Kidney (tissue), 14 donors: ENCODE data around the gene HBB. TPM values are rescaled to one million over a fixed set of nuclear protein-coding genes. Genes with fewer than 3 reads are reported as not detected.

Source experiments
- DNase-seq, 5 donors: peaks; one replicate each; pipeline ENCODE4 v3.0.0-alpha.2; 2013 to 2020
- FAIRE-seq: peaks from 2 replicates; lab custom pipeline; 2012; peaks lifted over from hg19 to GRCh38; lab: Jason Lieb, UNC
- H3K27ac ChIP-seq, 2 donors: one replicate each; pipeline ENCODE4 v1.7.0; 2013; ENCODE audit warnings: low read depth in 2 of 2, low read length in 2 of 2, inconsistent platforms in 1 of 2
- H3K27me3 ChIP-seq: one replicate; pipeline ENCODE4 v1.7.1; 2013; ENCODE audit warnings: low read length, inconsistent platforms; ENCODE audit not compliant: control insufficient read depth, insufficient read depth
- H3K36me3 ChIP-seq, 3 donors: one replicate each; pipeline versions ENCODE4 v1.7.0 to v1.7.1; 2013; ENCODE audit warnings: low read length in 3 of 3, control low read depth in 1 of 3, inconsistent platforms in 1 of 3; ENCODE audit not compliant: insufficient read depth in 3 of 3, control insufficient read depth in 2 of 3
- H3K4me1 ChIP-seq, 3 donors: one replicate each; pipeline versions ENCODE4 v1.7.0 to v1.7.1; 2013; ENCODE audit warnings: low read length in 3 of 3, inconsistent platforms in 1 of 3, low read depth in 1 of 3; ENCODE audit not compliant: control insufficient read depth in 2 of 3, insufficient read depth in 2 of 3
- H3K4me3 ChIP-seq, 3 donors: one replicate each; pipeline versions ENCODE4 v1.7.0 to v1.8.1; 2013; ENCODE audit warnings: low read length in 3 of 3, control low read depth in 1 of 3, inconsistent platforms in 1 of 3
- H3K9ac ChIP-seq, 3 donors: one replicate each; pipeline versions ENCODE4 v1.7.0 to v1.7.1; 2013; ENCODE audit warnings: low read length in 3 of 3, control low read depth in 1 of 3, inconsistent platforms in 1 of 3
- H3K9me3 ChIP-seq, 3 donors: one replicate each; pipeline versions ENCODE4 v1.7.0 to v1.7.1; 2013; ENCODE audit warnings: low read length in 3 of 3, control low read depth in 1 of 3, inconsistent platforms in 1 of 3; ENCODE audit not compliant: control insufficient read depth in 2 of 3, insufficient read depth in 1 of 3
- intact Hi-C: fragments of 100-400 bp; cut with DNase I; formaldehyde crosslinking; loops from one replicate; pipeline ENCODE4 v1.11.1; 2022
- polyA plus RNA-seq: library from polyadenylated mRNA; stranded (reverse); fragments of 350-450 nt; fragmentation: Illumina TruSeq; extraction: RNeasy Lipid Tissue Mini Kit (QIAGEN cat#74804); gene quantifications from one replicate; pipeline ENCODE4 v1.2.3, GENCODE V29; 2014; ENCODE audit warnings: low read depth, low replicate concordance; ENCODE audit not compliant: insufficient read depth
- total RNA-seq: library from RNA; stranded (reverse); fragmentation: NEBNext Ultra II Directional; extraction: Animal tissue kit (Norgen Biotek cat#: 25700); gene quantifications from one replicate; pipeline ENCODE4 v1.2.1, GENCODE V29; 2021
- TF ChIP-seq, protein P1 (sequence below): IDR thresholded peaks from 3 replicates; pipeline ENCODE4 v1.5.1; 2012; ENCODE audit warnings: mild to moderate bottlenecking, moderate library complexity, borderline replicate concordance; ENCODE audit not compliant: insufficient read depth; ENCODE audit errors: extremely low read depth
- donor health status: control.
- donor health status: control.
- donor health status: control.
- donor health status: control.
- donor health status: control.
- donor health status: DM: yes; HTN: yes; CAD: no.
- donor health status: Normal renal cell carcinoma (clear cell type).

The HBB gene
- total and polyA plus RNA-seq, 2 donors from 2014 or later = 10.9 to 59.9 TPM

DNA sequence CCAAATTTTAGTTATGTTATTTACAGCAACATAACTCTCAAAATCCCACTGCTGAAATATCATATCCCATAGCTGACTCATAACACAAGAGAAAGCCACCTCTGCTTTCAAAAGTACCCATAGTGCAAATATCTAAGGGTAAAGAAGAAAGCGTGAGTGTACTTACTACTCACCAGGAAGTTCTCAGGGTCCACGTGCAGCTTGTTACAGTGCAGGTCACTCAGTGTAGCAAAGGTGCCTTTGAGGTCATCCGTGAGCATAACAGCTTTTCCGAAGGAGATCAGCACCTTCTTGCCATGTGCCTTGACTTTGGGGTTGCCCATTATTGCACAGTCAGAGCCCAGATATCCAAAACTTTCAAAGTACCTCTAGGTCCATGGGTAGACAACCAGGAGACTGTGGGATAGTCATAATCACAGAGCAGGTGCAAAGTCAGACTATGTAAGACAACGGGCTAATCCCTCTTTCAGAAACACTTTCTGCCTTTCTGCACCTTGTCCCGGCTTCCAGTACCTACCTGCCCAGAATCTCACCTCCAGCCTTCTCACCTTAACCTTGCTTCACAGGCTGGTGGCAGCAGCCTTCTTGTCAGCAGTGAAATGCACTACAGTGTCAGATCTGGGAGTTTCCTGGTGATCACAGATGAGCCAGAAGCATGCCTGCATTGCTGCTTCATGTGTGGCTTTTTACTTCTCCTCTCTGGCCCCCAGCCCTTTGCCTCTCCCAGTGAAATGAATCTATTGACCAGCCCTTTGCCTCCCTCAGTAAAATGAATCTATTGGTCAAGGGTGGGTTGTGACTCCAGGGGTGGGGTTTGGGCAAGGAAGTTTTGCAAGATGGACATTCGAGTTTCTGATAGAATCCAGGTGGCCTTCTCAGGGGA is 16.3 kb upstream of the HBB start:
- TF ChIP-seq, protein P1, sequence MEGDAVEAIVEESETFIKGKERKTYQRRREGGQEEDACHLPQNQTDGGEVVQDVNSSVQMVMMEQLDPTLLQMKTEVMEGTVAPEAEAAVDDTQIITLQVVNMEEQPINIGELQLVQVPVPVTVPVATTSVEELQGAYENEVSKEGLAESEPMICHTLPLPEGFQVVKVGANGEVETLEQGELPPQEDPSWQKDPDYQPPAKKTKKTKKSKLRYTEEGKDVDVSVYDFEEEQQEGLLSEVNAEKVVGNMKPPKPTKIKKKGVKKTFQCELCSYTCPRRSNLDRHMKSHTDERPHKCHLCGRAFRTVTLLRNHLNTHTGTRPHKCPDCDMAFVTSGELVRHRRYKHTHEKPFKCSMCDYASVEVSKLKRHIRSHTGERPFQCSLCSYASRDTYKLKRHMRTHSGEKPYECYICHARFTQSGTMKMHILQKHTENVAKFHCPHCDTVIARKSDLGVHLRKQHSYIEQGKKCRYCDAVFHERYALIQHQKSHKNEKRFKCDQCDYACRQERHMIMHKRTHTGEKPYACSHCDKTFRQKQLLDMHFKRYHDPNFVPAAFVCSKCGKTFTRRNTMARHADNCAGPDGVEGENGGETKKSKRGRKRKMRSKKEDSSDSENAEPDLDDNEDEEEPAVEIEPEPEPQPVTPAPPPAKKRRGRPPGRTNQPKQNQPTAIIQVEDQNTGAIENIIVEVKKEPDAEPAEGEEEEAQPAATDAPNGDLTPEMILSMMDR = no peak
- no peaks in the 10 kb centered on the region for H3K27me3 ChIP-seq
- H3K9me3 ChIP-seq = no peaks in the 10 kb centered on the region
- H3K36me3 ChIP-seq = no peaks in the 10 kb centered on the region
- H3K27ac ChIP-seq = no peak overlapping the region
- FAIRE-seq (no peak), DNase-seq (no peak)
- H3K9ac ChIP-seq = no peak overlapping the region
- no peak overlapping the region for H3K4me3 ChIP-seq
- no peaks in the 10 kb centered on the region for H3K4me1 ChIP-seq
- intact Hi-C loops = no loop called here

DNA sequence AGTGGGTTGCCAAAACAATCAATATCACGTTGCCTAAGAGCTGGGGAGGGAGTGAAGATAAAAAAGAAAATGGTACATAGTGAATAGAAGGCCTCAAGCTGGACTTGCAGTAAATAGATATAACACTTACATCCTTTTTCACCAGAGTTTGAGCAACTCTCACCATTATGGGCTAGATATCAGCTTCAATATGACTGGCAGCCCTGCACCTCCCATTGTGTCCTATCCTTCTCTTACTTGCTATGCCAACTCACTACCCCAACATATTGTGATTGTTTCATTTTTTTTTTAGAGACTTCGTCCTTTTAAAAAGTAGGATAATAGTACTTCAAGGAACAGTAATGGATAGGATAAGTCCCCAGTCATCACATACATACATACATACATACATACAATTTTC is 15.3 kb upstream of the HBB start:
- no peaks in the 10 kb centered on the region for H3K27me3 ChIP-seq
- no peak overlapping the region for H3K9ac ChIP-seq
- intact Hi-C loops = no loop called here
- TF ChIP-seq, protein P1 = no peak
- H3K4me1 ChIP-seq = no peaks in the 10 kb centered on the region
- DNase-seq (no peak), FAIRE-seq (no peak)
- no peak overlapping the region for H3K4me3 ChIP-seq
- H3K9me3 ChIP-seq = no peaks in the 10 kb centered on the region
- H3K27ac ChIP-seq = no peak overlapping the region
- no peaks in the 10 kb centered on the region for H3K36me3 ChIP-seq

DNA sequence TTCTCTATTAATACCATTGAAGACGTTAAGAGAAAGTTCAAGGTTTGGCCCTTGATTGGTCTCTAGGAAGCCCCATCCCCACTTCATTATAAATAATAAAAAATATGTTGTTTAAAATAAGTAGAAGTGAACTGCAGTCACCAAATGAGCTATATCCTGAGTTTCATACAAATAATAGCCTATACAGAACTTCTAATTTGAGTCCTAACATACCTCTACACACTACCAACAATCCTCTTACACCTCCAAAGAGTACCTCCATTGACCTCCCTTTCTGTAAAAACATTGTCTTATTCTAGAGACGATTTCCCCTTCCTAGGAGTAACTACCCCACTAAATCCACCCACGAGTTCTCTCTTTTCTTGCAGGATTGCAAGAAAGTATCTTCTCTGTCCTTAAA is 14.6 kb upstream of the HBB start:
- no peak overlapping the region for H3K27ac ChIP-seq

More for the DNA sequence above, 14.6 kb upstream of the HBB start:
- no peaks in the 10 kb centered on the region for H3K27me3 ChIP-seq
- no peaks in the 10 kb centered on the region for H3K9me3 ChIP-seq
- H3K9ac ChIP-seq = no peak overlapping the region
- H3K4me1 ChIP-seq = no peaks in the 10 kb centered on the region
- FAIRE-seq (no peak), DNase-seq (no peak)
- TF ChIP-seq, protein P1 = no peak
- intact Hi-C loops = no loop called here
- no peaks in the 10 kb centered on the region for H3K36me3 ChIP-seq
- H3K4me3 ChIP-seq = no peak overlapping the region
